Subcutaneous adipose tissue (tissue), 4 donors: ENCODE data around the gene CASP9. TPM values are rescaled to one million over a fixed set of nuclear protein-coding genes. Genes with fewer than 3 reads are reported as not detected.

Experiments
- CTCF ChIP-seq: fragments of 450-650 bp; IDR thresholded peaks from one replicate; pipeline ENCODE4 v1.5.1; 2016; ENCODE audit warnings: low read depth, mild to moderate bottlenecking, control low read depth, antibody characterized with exemption, moderate library complexity
- total RNA-seq, 4 donors: library from RNA; depleted of rRNA; stranded (reverse); fragments of >200 nt; gene quantifications; one replicate each; pipeline ENCODE4 v1.1.0, GENCODE V29; 2016

Gene CASP9
- total RNA-seq, 4 donors from 2014 or later, result 10.1 to 12.1 (median 10.3) TPM

- no peak for TF ChIP-seq CTCF
Observed at GRCh38 chr1:15513919-15514318, 10.1 kb downstream of the CASP9 start.

GRCh38 chr1:15513192-15513591 is 10.8 kb downstream of the CASP9 start:
- no peak for TF ChIP-seq CTCF

GRCh38 chr1:15510611-15511405 is 13.2 kb downstream of the CASP9 start:
- TF ChIP-seq CTCF, result no peak

- TF ChIP-seq CTCF, result no peak
Observed at GRCh38 chr1:15509586-15509985, 14.4 kb downstream of the CASP9 start.

- TF ChIP-seq CTCF, result no peak
Observed at GRCh38 chr1:15508700-15509487, 15.1 kb downstream of the CASP9 start.

- TF ChIP-seq CTCF, result no peak
Observed at GRCh38 chr1:15507278-15507677, 16.7 kb downstream of the CASP9 start.

GRCh38 chr1:15506831-15507230 is 17.2 kb downstream of the CASP9 start:
- no peak for TF ChIP-seq CTCF
